SK-N-SH (cell line): ENCODE results near the gene ASAP2.
A peak's percentile ranks its signal among the peaks of the same experiment; 100 is the strongest.

Experiments
- EP300 ChIP-seq, 2 experiments: IDR thresholded peaks; 2 replicates each; pipeline versions ENCODE4 v1.4.0 to v1.6.1; 2012; ENCODE audit warnings: borderline replicate concordance in 1 of 2, low read depth in 1 of 2, low read length in 1 of 2
- RAD21 ChIP-seq: IDR thresholded peaks from 2 replicates; pipeline ENCODE4 v1.6.1; 2012; ENCODE audit warnings: mild to moderate bottlenecking, low read length
- RXRA ChIP-seq: IDR thresholded peaks from 2 replicates; pipeline ENCODE4 v1.4.0; 2012; ENCODE audit warnings: low read depth, mild to moderate bottlenecking, borderline replicate concordance
- TCF12 ChIP-seq: IDR thresholded peaks from 2 replicates; pipeline ENCODE4 v1.4.0; 2012

GRCh38 chr2:9247786-9248185 is 41.2 kb downstream of the ASAP2 start:
- peak; percentile 27; the same call in 1 of the 2 replicates for TF ChIP-seq TCF12
- TF ChIP-seq RAD21: peak; percentile 43; the same call in 1 of the 2 replicates
- no peak for TF ChIP-seq RXRA
- TF ChIP-seq EP300 (IDR thresholded peaks at IDR 0.05; ENCODE audit: borderline replicate concordance in 1 of 2, low read depth in 1 of 2, low read length in 1 of 2): peak in 1 of 2 experiments; percentile 87; a peak in 2 of 4 replicates
